Tibial nerve (tissue), 4 donors: Measurements from ENCODE around the gene RPS6KA2. TPM values are rescaled to one million over a fixed set of nuclear protein-coding genes. Genes with fewer than 3 reads are reported as not detected.

Experiments
- DNase-seq, 2 donors: peaks; one replicate each; pipeline ENCODE4 v3.0.0-alpha.2; 2019; ENCODE audit warnings: low spot score in 2 of 2
- H3K27ac ChIP-seq, 4 donors: fragments of 200-600 bp; sonication (generic) in 3 of 4; one replicate each; pipeline ENCODE4 v1.5.1; 2017 to 2019; ENCODE audit warnings: mild to moderate bottlenecking in 1 of 4
- H3K27me3 ChIP-seq, 2 donors: fragments of 200-600 bp; sonication (generic) in 1 of 2; one replicate each; pipeline versions ENCODE4 v1.5.1 to v1.6.0; 2017 to 2019
- H3K36me3 ChIP-seq, 3 donors: fragments of 200-600 bp; sonication (generic); one replicate each; pipeline ENCODE4 v1.5.1; 2018 to 2019
- H3K4me1 ChIP-seq, 4 donors: fragments of 200-600 bp; sonication (generic) in 3 of 4; one replicate each; pipeline ENCODE4 v1.5.1; 2017 to 2019
- H3K4me3 ChIP-seq, 4 donors: fragments of 200-600 bp; sonication (generic) in 3 of 4; one replicate each; pipeline ENCODE4 v1.5.1; 2017 to 2019; ENCODE audit warnings: mild to moderate bottlenecking in 1 of 4, moderate library complexity in 1 of 4
- H3K9me3 ChIP-seq, 4 donors: fragments of 200-600 bp; sonication (generic) in 3 of 4; one replicate each; pipeline ENCODE4 v1.5.1; 2017 to 2019
- CTCF ChIP-seq, 5 experiments: fragments of 200-600 bp in 3 of 5; fragments of 450-650 bp in 2 of 5; sonication (generic) in 3 of 5; IDR thresholded peaks; one replicate each; pipeline ENCODE4 v1.5.1; 2016 to 2019; ENCODE audit warnings: antibody characterized with exemption in 5 of 5, mild to moderate bottlenecking in 3 of 5, moderate library complexity in 2 of 5
- EP300 ChIP-seq, 2 donors: sonication (generic); formaldehyde crosslinking; IDR thresholded peaks; one replicate each; pipeline ENCODE4 v1.6.1; 2017; ENCODE audit warnings: antibody characterized with exemption in 2 of 2, mild to moderate bottlenecking in 1 of 2
- POLR2A ChIP-seq, 2 donors: fragments of 450-650 bp; IDR thresholded peaks; one replicate each; pipeline ENCODE4 v1.6.1; 2017; ENCODE audit warnings: antibody characterized with exemption in 2 of 2, mild to moderate bottlenecking in 2 of 2, moderate library complexity in 2 of 2
- WGBS, 2 donors: methylation state at CpG; one replicate each; pipeline ENCODE4 v1.1.5; 2018; 5-methylcytosine and 5-hydroxymethylcytosine counted together
- total RNA-seq, 4 donors: library from RNA; depleted of rRNA; stranded (reverse); fragments of >200 nt; gene quantifications; one replicate each; pipeline ENCODE4 v1.1.0, GENCODE V29; 2016

RPS6KA2 gene
- total RNA-seq, 4 donors from 2014 or later: 89.6 to 153 (median 103) TPM

DNA sequence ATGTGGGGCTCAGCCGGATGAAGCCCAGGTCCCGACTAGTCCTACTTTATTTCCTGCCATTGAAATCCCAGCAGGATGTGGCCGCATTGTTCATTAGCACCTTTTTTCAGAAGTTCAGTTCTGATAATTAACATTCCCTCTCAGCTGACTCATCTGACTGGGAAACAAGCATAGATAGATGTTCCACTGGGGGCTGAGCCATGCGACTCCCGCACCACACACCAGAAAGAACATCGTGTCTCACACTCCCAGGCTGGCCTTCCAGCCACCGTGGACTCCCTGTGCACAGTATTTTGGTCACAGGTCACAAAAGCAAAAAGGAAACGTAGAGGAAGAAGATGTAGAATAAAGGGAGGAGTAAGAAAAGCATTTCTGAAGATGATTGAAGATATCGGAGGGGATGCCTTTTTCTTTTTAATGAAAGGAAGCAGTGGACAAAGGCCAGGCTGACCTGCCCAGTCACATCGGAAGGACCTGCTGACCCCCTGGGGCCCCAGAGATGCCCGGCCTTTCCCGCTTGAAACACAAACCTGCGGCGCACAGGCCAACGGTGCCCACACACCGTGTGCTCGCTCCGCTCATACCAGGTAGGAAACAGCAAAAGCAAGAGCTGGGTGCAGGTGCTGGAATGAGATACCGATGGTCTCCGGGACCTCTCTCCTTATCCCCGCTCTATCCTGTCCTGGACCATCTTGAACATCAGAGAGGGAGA lies 11.8 kb downstream of the RPS6KA2 start:
- H3K27me3 ChIP-seq: no peaks in the 10 kb centered on the region
- H3K36me3 ChIP-seq: peaks cover 0 to 10% (median 0%) of the 10 kb centered on the region in 3 donors
- no peak for DNase-seq
- WGBS, 2 donors: 70 to 81% methylated on average over 21 of the region's 21 CpGs
- H3K4me1 ChIP-seq: peaks cover 0 to 77% (median 10%) of the 10 kb centered on the region in 4 donors
- no peaks in the 10 kb centered on the region for H3K9me3 ChIP-seq
- peak overlapping the region in 2 of 4 donors; percentile 9 to 74 for H3K27ac ChIP-seq
- TF ChIP-seq CTCF (IDR thresholded peaks at IDR 0.05) (no peak), EP300 (IDR thresholded peaks at IDR 0.05) (peak in 1 of 2 donors; percentile 72)
- no peak overlapping the region for H3K4me3 ChIP-seq

GRCh38 chr6:166614589-166614988 lies 12.5 kb downstream of the RPS6KA2 start:
- WGBS, 2 donors: 82 to 87% methylated on average over 10 of the region's 10 CpGs
- no peaks in the 10 kb centered on the region for H3K27me3 ChIP-seq
- peaks cover 0 to 10% (median 0%) of the 10 kb centered on the region in 3 donors for H3K36me3 ChIP-seq
- TF ChIP-seq POLR2A (IDR thresholded peaks at IDR 0.05) (no peak), CTCF (IDR thresholded peaks at IDR 0.05) (no peak), EP300 (IDR thresholded peaks at IDR 0.05) (no peak)
- peaks cover 0 to 70% (median 8%) of the 10 kb centered on the region in 4 donors for H3K4me1 ChIP-seq
- H3K27ac ChIP-seq: peak overlapping the region in 2 of 4 donors; percentile 9 to 74
- no peak overlapping the region for H3K4me3 ChIP-seq
- H3K9me3 ChIP-seq: no peaks in the 10 kb centered on the region
- DNase-seq: no peak

- TF ChIP-seq POLR2A (IDR thresholded peaks at IDR 0.05) (no peak), CTCF (IDR thresholded peaks at IDR 0.05) (no peak), EP300 (IDR thresholded peaks at IDR 0.05) (no peak)
- H3K4me1 ChIP-seq: peaks cover 0 to 68% (median 6%) of the 10 kb centered on the region in 4 donors
- H3K4me3 ChIP-seq: no peak overlapping the region
- H3K9me3 ChIP-seq: no peaks in the 10 kb centered on the region
- no peaks in the 10 kb centered on the region for H3K27me3 ChIP-seq
- peak overlapping the region in 2 of 4 donors; percentile 9 to 74 for H3K27ac ChIP-seq
- no peak for DNase-seq
- 81 to 83% methylated on average over 11 to 12 of the region's 12 CpGs for WGBS, 2 donors
- H3K36me3 ChIP-seq: peaks cover 0 to 10% (median 0%) of the 10 kb centered on the region in 3 donors
Observed at GRCh38 chr6:166614171-166614583, 12.9 kb downstream of the RPS6KA2 start.

DNA sequence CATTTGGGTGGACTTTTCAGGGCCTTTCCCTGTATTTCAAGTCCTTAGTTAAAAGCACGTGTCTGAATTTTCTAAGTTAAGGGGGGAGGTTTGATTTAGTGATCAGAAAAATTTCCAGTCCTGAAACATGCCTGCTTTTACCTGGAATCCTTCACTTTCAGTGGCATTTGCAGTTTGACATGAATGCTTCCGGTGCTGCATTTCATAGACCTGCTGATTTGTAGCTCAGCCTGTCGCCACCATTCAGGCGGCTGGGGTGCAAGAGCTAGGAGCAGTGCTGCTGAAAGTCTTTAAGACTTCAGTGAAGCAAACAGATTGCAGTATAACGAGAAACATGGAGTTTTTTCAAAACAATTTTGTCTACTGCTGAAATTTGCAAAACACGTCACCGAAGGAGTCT lies 14.0 kb downstream of the RPS6KA2 start:
- TF ChIP-seq CTCF (IDR thresholded peaks at IDR 0.05) (no peak), POLR2A (IDR thresholded peaks at IDR 0.05) (no peak), EP300 (IDR thresholded peaks at IDR 0.05) (no peak)
- Histone ChIP-seq H3K4me1 (peaks cover 0 to 61% (median under 1%) of the 10 kb centered on the region in 4 donors), H3K4me3 (no peak overlapping the region), H3K9me3 (no peaks in the 10 kb centered on the region), H3K27me3 (no peaks in the 10 kb centered on the region), H3K27ac (peak overlapping the region in 1 of 4 donors; percentile 74), H3K36me3 (peaks cover 0 to under 1% (median 0%) of the 10 kb centered on the region in 3 donors)
- 88 to 91% methylated on average over 7 of the region's 7 CpGs for WGBS, 2 donors
- no peak for DNase-seq

- Histone ChIP-seq H3K27ac (peak overlapping the region in 1 of 4 donors; percentile 74), H3K4me1 (peaks cover 0 to 56% (median 0%) of the 10 kb centered on the region in 4 donors), H3K9me3 (no peaks in the 10 kb centered on the region), H3K4me3 (no peak overlapping the region), H3K27me3 (no peaks in the 10 kb centered on the region), H3K36me3 (no peaks in the 10 kb centered on the region)
- 76 to 85% methylated on average over 11 of the region's 11 CpGs for WGBS, 2 donors
- no peak for TF ChIP-seq POLR2A (IDR thresholded peaks at IDR 0.05)
- no peak for TF ChIP-seq CTCF (IDR thresholded peaks at IDR 0.05)
- no peak for TF ChIP-seq EP300 (IDR thresholded peaks at IDR 0.05)
- no peak for DNase-seq
Observed at GRCh38 chr6:166612471-166612881, 14.6 kb downstream of the RPS6KA2 start.
